K562 (cell line): ENCODE results near the gene ST14. TPM values are rescaled to one million over a fixed set of nuclear protein-coding genes. Genes with fewer than 3 reads are reported as not detected.

ENCODE experiments used
- ATAC-seq: fragments of 200-7000 bp; cut with Tn5 transposase; 3 replicates; pipeline ENCODE4 v1.9.1; 2020; ENCODE audit warnings: moderate library complexity
- BruUV-seq: library from RNA; stranded (reverse); fragments of 400-500 nt; replicated peaks from 2 replicates; lab custom pipeline; 2021; lab: Mats Ljungman, UMichigan
- CTCF ChIA-PET: fragments of 300-600 bp; formaldehyde crosslinking; extraction: SDS; loops from one replicate; lab custom pipeline; 2021; ENCODE audit warnings: low intra/inter-chr PET ratio; lab: Yijun Ruan, JAX
- POLR2A ChIA-PET: fragments of 300-600, 350-650 bp; sonication (Branson Sonifier 250); formaldehyde crosslinking; extraction: SDS; loops from one replicate; lab custom pipeline; 2021; ENCODE audit warnings: antibody characterized with exemption, inconsistent platforms; lab: Yijun Ruan, JAX
- DNase-seq, 4 experiments: peaks; one replicate each; pipeline versions ENCODE4 v3.0.0 to v3.0.0-alpha.2; 2011 to 2018; ENCODE audit warnings: low spot score in 3 of 4, mixed read lengths in 3 of 4; ENCODE audit errors: extremely low read depth in 1 of 4
- FAIRE-seq: peaks from 2 replicates; lab custom pipeline; 2011; peaks lifted over from hg19 to GRCh38; lab: Jason Lieb, UNC
- H2AFZ ChIP-seq: 2 replicates; pipeline ENCODE4 v1.6.0; 2011; ENCODE audit warnings: low read depth, low read length, control low read depth, inconsistent platforms
- H3K27ac ChIP-seq: fragments of 200-600 bp; 3 replicates; pipeline ENCODE4 v1.8.0; 2011; ENCODE audit warnings: low read depth, mild to moderate bottlenecking, control low read depth, inconsistent platforms, low read length, moderate library complexity, mixed read lengths; ENCODE audit errors: extremely low read depth
- H3K27me3 ChIP-seq, 2 experiments: fragments of 300-600 bp in 1 of 2; 2 replicates in 1 of 2; 3 replicates in 1 of 2; pipeline versions ENCODE4 v1.6.0 to v1.8.0; 2011; ENCODE audit warnings: inconsistent platforms in 2 of 2, low read length in 2 of 2, mild to moderate bottlenecking in 1 of 2, mixed read lengths in 1 of 2, moderate library complexity in 1 of 2; ENCODE audit not compliant: control insufficient read depth in 2 of 2, insufficient read depth in 2 of 2
- H3K36me3 ChIP-seq: fragments of 300-600 bp; 3 replicates; pipeline ENCODE4 v1.8.0; 2011; ENCODE audit warnings: mild to moderate bottlenecking, low read length, inconsistent platforms; ENCODE audit not compliant: control insufficient read depth, insufficient read depth
- H3K4me1 ChIP-seq, 2 experiments: fragments of 200-600 bp in 1 of 2; replicated peaks in 1 of 2; 2 replicates in 1 of 2; 3 replicates in 1 of 2; pipeline versions ENCODE4 v1.5.1 to v1.8.0; 2011; ENCODE audit warnings: inconsistent platforms in 2 of 2, low read length in 2 of 2, mild to moderate bottlenecking in 1 of 2, mixed read lengths in 1 of 2, moderate library complexity in 1 of 2; ENCODE audit not compliant: control insufficient read depth in 2 of 2, insufficient read depth in 2 of 2
- H3K4me2 ChIP-seq: 2 replicates; pipeline ENCODE4 v1.6.1; 2011; ENCODE audit warnings: low read length, control low read depth, inconsistent platforms, mixed read lengths; ENCODE audit not compliant: insufficient read depth
- H3K4me3 ChIP-seq: fragments of 200-600 bp; sonication (generic), shearing (Covaris generic); 2 replicates; pipeline ENCODE4 v1.5.1; 2016; ENCODE audit warnings: control low read depth, inconsistent platforms
- H3K79me2 ChIP-seq: fragments of 200-600 bp; 3 replicates; pipeline ENCODE4 v1.8.0; 2011; ENCODE audit warnings: low read length, inconsistent platforms; ENCODE audit not compliant: control insufficient read depth, insufficient read depth
- H3K9ac ChIP-seq, 2 experiments: 2 replicates each; pipeline versions ENCODE4 v1.6.0 to v1.6.1; 2011; ENCODE audit warnings: low read depth in 2 of 2, low read length in 2 of 2, control low read depth in 1 of 2, inconsistent platforms in 1 of 2, mild to moderate bottlenecking in 1 of 2, mixed read lengths in 1 of 2; ENCODE audit not compliant: insufficient read depth in 1 of 2
- H3K9me1 ChIP-seq: one replicate; pipeline ENCODE4 v1.6.0; 2011; ENCODE audit warnings: inconsistent platforms, mild to moderate bottlenecking, low read length, moderate library complexity; ENCODE audit not compliant: control insufficient read depth, insufficient read depth
- H3K9me3 ChIP-seq: replicated peaks from 2 replicates; pipeline ENCODE4 v1.5.1; 2011; ENCODE audit warnings: low read depth, low read length, inconsistent platforms; ENCODE audit not compliant: control insufficient read depth, insufficient read depth
- H4K20me1 ChIP-seq: replicated peaks from 2 replicates; pipeline ENCODE4 v1.6.1; 2011; ENCODE audit warnings: low read length, inconsistent platforms, mixed read lengths; ENCODE audit not compliant: control insufficient read depth, insufficient read depth
- CEBPB ChIP-seq: fragments of 450-650 bp; IDR thresholded peaks from 2 replicates; pipeline ENCODE4 v1.6.1; 2016; ENCODE audit warnings: missing genetic modification characterization, missing compliant biosample characterization
- ETV6 ChIP-seq, 3 experiments: fragments of 150-350 bp in 1 of 3; sonication (generic) in 1 of 3; formaldehyde crosslinking in 1 of 3; IDR thresholded peaks; 2 replicates each; pipeline versions ENCODE4 v1.6.1 to v1.8.0; 2014 to 2022; ENCODE audit warnings: borderline replicate concordance in 2 of 3, low read depth in 2 of 3, antibody characterized with exemption in 1 of 3, low read length in 1 of 3, mild to moderate bottlenecking in 1 of 3, missing genetic modification reagents in 1 of 3
- LCOR ChIP-seq: sonication (generic); formaldehyde crosslinking; IDR thresholded peaks from 2 replicates; pipeline ENCODE4 v1.8.0; 2022; ENCODE audit warnings: mild to moderate bottlenecking, missing genetic modification reagents
- LEF1 ChIP-seq: fragments of 450-650 bp; IDR thresholded peaks from 2 replicates; pipeline ENCODE4 v1.6.1; 2016; ENCODE audit warnings: mild to moderate bottlenecking
- RBM25 ChIP-seq: fragments of 200-400 bp; formaldehyde crosslinking; IDR thresholded peaks from 2 replicates; pipeline ENCODE4 v1.6.1; 2018; ENCODE audit warnings: low read length, low read depth, moderate library complexity; ENCODE audit not compliant: severe bottlenecking
- REST ChIP-seq, 2 experiments: fragments of 450-650 bp; formaldehyde crosslinking in 1 of 2; IDR thresholded peaks; 2 replicates each; pipeline versions ENCODE4 v1.4.0 to v1.6.1; 2014 to 2020; ENCODE audit warnings: mild to moderate bottlenecking in 2 of 2, borderline replicate concordance in 1 of 2, low read depth in 1 of 2
- SMAD2 ChIP-seq: fragments of 150-350 bp; IDR thresholded peaks from 2 replicates; pipeline ENCODE4 v1.6.1; 2014; ENCODE audit warnings: low read depth, mild to moderate bottlenecking, low read length
- ZBTB33 ChIP-seq: sonication (generic); formaldehyde crosslinking; IDR thresholded peaks from 2 replicates; pipeline ENCODE4 v1.8.1; 2023; ENCODE audit warnings: mild to moderate bottlenecking, missing genetic modification reagents
- WGBS: fragments of 100-300 bp; shearing (Covaris generic); methylation state at CpG from one replicate; pipeline ENCODE4 v1.1.6; 2016; ENCODE audit warnings: low coverage, mixed read lengths; ENCODE audit not compliant: insufficient coverage; ENCODE audit errors: missing lambda C conversion rate; 5-methylcytosine and 5-hydroxymethylcytosine counted together
- in situ Hi-C: fragments of 300-500 bp; cut with MboI; formaldehyde crosslinking; loops from 4 replicates; pipeline ENCODE4 v1.15.0; 2018; ENCODE audit warnings: inconsistent platforms, mixed read lengths
- intact Hi-C: fragments of 100-400 bp; cut with micrococcal nuclease; formaldehyde crosslinking; loops from 2 replicates; pipeline ENCODE4 v1.14.2; 2022
- polyA plus RNA-seq, 8 experiments: library from polyadenylated mRNA; depleted of rRNA in 4 of 8; stranded (reverse) in 5 of 8; unstranded in 3 of 8; fragments of >200 nt; fragmentation: Nextera tagmentation in 2 of 8; fragmentation: Illumina TruSeq in 1 of 8; extraction: Ambion mirVana in 2 of 8; extraction: Trizol in 1 of 8; gene quantifications; 2 replicates each; pipeline versions ENCODE4 v1.2.1 to v1.2.3, GENCODE V29; 2011 to 2014; ENCODE audit warnings: inconsistent platforms in 1 of 8, missing spikeins in 1 of 8
- total RNA-seq, 7 experiments: library from RNA; depleted of rRNA in 6 of 7; stranded (reverse); fragments of >200 nt in 6 of 7; fragmentation: Illumina TruSeq in 2 of 7; extraction: Trizol in 2 of 7; gene quantifications; 2 replicates each; pipeline versions ENCODE4 v1.2.1 to v1.2.3, GENCODE V29; 2011 to 2021; ENCODE audit warnings: low replicate concordance in 1 of 7

Gene ST14
- total and polyA plus RNA-seq, 9 of the 15 experiments (the other 6 are each of a cell fraction or from before 2014, with no cell fraction given), result 0.08 to 0.20 TPM; not detected in 7

DNA sequence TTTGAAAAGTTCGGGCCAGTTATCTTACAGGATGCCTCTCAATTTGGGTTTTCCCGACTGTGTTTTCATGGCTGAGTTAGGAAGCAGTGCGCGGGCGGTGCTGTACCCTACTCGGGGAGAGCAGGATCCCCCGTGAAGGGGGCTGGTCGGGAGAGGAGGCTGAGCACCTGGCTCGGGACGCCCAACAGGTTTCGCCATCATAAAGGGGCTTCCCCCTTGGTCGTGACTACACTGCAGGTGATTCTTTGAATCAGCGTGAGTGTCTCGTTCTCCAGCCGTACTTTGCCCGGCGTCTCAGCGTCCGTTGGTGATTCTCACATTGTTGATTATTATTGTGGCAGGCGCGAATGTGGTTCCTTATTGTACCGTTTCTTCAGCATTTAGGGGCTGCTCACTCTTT lies 46.6 kb downstream of the ST14 start (continued):
- no peak for TF ChIP-seq SMAD2

DNA sequence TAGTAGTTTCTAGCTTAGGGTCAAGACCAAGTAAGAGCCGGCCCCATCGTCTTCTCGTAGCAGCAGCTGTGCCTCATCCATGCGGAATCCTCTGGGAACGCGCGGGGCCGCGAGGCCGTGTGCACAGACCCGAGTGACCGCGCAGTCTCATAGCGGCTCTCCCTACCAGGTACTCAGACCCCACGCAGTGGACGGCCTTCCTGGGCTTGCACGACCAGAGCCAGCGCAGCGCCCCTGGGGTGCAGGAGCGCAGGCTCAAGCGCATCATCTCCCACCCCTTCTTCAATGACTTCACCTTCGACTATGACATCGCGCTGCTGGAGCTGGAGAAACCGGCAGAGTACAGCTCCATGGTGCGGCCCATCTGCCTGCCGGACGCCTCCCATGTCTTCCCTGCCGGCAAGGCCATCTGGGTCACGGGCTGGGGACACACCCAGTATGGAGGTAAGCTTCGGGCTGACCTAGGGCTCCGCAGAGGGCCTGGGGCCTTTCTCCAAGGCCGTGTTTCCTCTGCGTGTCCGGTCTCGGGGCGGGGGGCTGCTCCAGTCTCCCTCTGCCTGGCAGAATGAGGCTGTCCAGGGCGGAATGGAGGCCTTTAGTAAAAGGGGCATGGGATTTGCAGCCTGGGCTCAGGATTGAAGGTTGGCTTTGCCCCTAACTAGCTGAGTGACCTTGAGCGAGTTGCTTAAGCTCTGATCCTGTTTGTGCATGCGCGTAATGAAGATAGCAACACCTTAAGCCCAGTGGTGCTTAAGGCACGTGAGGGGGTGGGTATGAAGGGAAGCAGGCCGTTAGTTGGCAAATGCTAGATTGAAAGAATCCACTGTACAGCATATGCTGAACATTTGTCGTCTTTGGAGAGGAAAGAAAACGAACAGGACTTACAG lies 48.9 kb downstream of the ST14 start:
- Histone ChIP-seq H3K4me3 (no peak overlapping the region), H3K9me3 (no peaks in the 10 kb centered on the region), H2AFZ (no peak overlapping the region), H3K9ac (no peak overlapping the region), H3K4me1 (peaks cover 0 to 19% of the 10 kb centered on the region in 2 experiments; a peak in 2 of 5 replicates), H3K79me2 (no peaks in the 10 kb centered on the region), H3K27me3 (peaks cover 37 to 78% of the 10 kb centered on the region in 2 experiments; a peak in 4 of 5 replicates), H3K9me1 (no peaks in the 10 kb centered on the region), H3K36me3 (no peaks in the 10 kb centered on the region), H3K4me2 (no peak overlapping the region), H3K27ac (no peak overlapping the region), H4K20me1 (peaks cover 11% of the 10 kb centered on the region; the same call in 1 of the 2 replicates)
- 23% methylated on average over 35 of the region's 45 CpGs for WGBS
- POLR2A ChIA-PET, result interaction anchor here (0.6 to 0.7 kb wide), 2 partner anchors 335 to 931 kb away, joined by 3 read pairs; no protein-coding TSS in a partner anchor
- intact Hi-C loops (no loop called here), in situ Hi-C loops (no loop called here)
- FAIRE-seq, result no peak
- BruUV-seq, result no TSS peak
- CTCF ChIA-PET, result no interaction called here
- ATAC-seq, result no peak
- no peak for DNase-seq
- TF ChIP-seq ZBTB33 (CRISPR knock-in tag) (no peak), RBM25 (no peak), LCOR (CRISPR knock-in tag) (no peak), REST (IDR thresholded peaks at IDR 0.05; ENCODE audit: borderline replicate concordance) (no peak), REST (CRISPR knock-in tag; IDR thresholded peaks at IDR 0.05; ENCODE audit: low read depth) (no peak), LEF1 (no peak), CEBPB (tag) (no peak), ETV6 (IDR thresholded peaks at IDR 0.05; ENCODE audit: borderline replicate concordance in 1 of 2, low read depth in 2 of 2, low read length in 1 of 2) (no peak), ETV6 (CRISPR knock-in tag; IDR thresholded peaks at IDR 0.05; ENCODE audit: borderline replicate concordance) (no peak)
